ENCODE results near the gene ZFPM1.

Gene ZFPM1

GRCh38 chr16:88418869-88419268 lies 34.2 kb upstream of the ZFPM1 start:
- DNase-seq, result no peak

GRCh38 chr16:88419790-88420189 lies 33.3 kb upstream of the ZFPM1 start:
- DNase-seq, result no peak

- DNase-seq, result no peak
Measured at GRCh38 chr16:88420496-88420895, 32.6 kb upstream of the ZFPM1 start.

GRCh38 chr16:88421301-88421700 lies 31.8 kb upstream of the ZFPM1 start:
- DNase-seq, result no peak

- no peak for DNase-seq
Measured at GRCh38 chr16:88421871-88422433, 31.1 kb upstream of the ZFPM1 start.

- no peak for DNase-seq
Measured at GRCh38 chr16:88422733-88423447, 30.2 kb upstream of the ZFPM1 start.

- no peak for DNase-seq
Measured at GRCh38 chr16:88423448-88423850, 29.6 kb upstream of the ZFPM1 start.

- peak in 1 of 2 donors; percentile 14 for DNase-seq
Measured at GRCh38 chr16:88424587-88425235, 28.4 kb upstream of the ZFPM1 start.

GRCh38 chr16:88426018-88426417 lies 27.1 kb upstream of the ZFPM1 start:
- no peak for DNase-seq

- DNase-seq, result no peak
Measured at GRCh38 chr16:88427376-88427775, 25.7 kb upstream of the ZFPM1 start.

- DNase-seq, result no peak
Measured at GRCh38 chr16:88428156-88428555, 24.9 kb upstream of the ZFPM1 start.

- no peak for DNase-seq
Measured at GRCh38 chr16:88428616-88429386, 24.3 kb upstream of the ZFPM1 start.

GRCh38 chr16:88429387-88430184 lies 23.5 kb upstream of the ZFPM1 start:
- DNase-seq, result no peak

GRCh38 chr16:88430185-88430523 lies 22.9 kb upstream of the ZFPM1 start:
- no peak for DNase-seq

GRCh38 chr16:88430524-88431446 lies 22.3 kb upstream of the ZFPM1 start:
- DNase-seq, result peak; percentile 50 to 58

- DNase-seq, result no peak
Measured at GRCh38 chr16:88431651-88432050, 21.4 kb upstream of the ZFPM1 start.

GRCh38 chr16:88432174-88432573 lies 20.9 kb upstream of the ZFPM1 start:
- DNase-seq, result no peak

GRCh38 chr16:88432753-88433152 lies 20.3 kb upstream of the ZFPM1 start:
- DNase-seq, result no peak

GRCh38 chr16:88433632-88434352 lies 19.3 kb upstream of the ZFPM1 start:
- no peak for DNase-seq

- DNase-seq, result no peak
Measured at GRCh38 chr16:88434353-88434690, 18.8 kb upstream of the ZFPM1 start.

- DNase-seq, result no peak
Measured at GRCh38 chr16:88434746-88435145, 18.3 kb upstream of the ZFPM1 start.

Measured in inflammatory macrophage (primary cell).